ENCODE results near the gene UQCR11.

The UQCR11 gene

DNA sequence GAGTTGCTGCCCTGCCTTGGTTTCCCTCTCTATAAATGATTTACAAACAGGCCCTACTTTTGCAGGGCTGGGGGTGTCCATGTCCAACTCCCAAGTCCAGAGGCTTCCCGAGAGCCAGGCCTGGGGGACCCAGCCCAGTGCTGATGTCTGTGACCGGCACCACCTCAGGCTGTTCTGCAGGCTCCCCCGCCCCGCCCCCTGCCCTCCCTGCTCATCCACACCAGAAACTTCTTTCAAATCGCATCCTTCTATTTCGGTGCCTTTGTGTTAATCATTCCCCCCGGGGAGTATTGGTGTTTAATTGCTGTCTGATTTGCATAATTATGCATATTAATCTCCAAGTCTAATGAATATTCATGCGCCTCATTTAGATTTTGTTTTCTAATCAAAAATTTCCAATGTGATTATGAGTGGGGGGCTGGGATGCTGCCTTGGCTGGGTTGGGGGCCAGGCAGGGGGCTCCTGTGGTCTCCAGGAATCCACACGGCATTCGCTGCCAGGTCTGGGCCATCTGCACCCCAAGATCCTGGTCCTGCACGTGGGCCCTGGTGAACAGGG, 28.1 kb upstream of the UQCR11 start:
- no peaks in the 10 kb centered on the region for H3K27me3 ChIP-seq (replicated peaks; ENCODE audit: insufficient read depth, low read length)
- no peak overlapping the region for H3K4me3 ChIP-seq (ENCODE audit: low read length)
- no peak for DNase-seq
- H3K9ac ChIP-seq (ENCODE audit: low read length), result no peak overlapping the region
- H4K20me1 ChIP-seq (ENCODE audit: insufficient read depth, low read length), result peaks cover 62% of the 10 kb centered on the region
- no peaks in the 10 kb centered on the region for H3K9me3 ChIP-seq (replicated peaks; ENCODE audit: insufficient read depth, low read length)
- no peak overlapping the region for H2AFZ ChIP-seq (ENCODE audit: low read length)
- H3K9me2 ChIP-seq (replicated peaks; ENCODE audit: insufficient read depth, low read length), result no peaks in the 10 kb centered on the region
- peaks cover 94% of the 10 kb centered on the region for H3K79me2 ChIP-seq (ENCODE audit: low read length)
- H3K4me1 ChIP-seq (ENCODE audit: low read length), result no peaks in the 10 kb centered on the region
- TF ChIP-seq EZH2phosphoT487 (IDR thresholded peaks at IDR 0.05; ENCODE audit: low read length), result no peak
- TF ChIP-seq, protein P1, sequence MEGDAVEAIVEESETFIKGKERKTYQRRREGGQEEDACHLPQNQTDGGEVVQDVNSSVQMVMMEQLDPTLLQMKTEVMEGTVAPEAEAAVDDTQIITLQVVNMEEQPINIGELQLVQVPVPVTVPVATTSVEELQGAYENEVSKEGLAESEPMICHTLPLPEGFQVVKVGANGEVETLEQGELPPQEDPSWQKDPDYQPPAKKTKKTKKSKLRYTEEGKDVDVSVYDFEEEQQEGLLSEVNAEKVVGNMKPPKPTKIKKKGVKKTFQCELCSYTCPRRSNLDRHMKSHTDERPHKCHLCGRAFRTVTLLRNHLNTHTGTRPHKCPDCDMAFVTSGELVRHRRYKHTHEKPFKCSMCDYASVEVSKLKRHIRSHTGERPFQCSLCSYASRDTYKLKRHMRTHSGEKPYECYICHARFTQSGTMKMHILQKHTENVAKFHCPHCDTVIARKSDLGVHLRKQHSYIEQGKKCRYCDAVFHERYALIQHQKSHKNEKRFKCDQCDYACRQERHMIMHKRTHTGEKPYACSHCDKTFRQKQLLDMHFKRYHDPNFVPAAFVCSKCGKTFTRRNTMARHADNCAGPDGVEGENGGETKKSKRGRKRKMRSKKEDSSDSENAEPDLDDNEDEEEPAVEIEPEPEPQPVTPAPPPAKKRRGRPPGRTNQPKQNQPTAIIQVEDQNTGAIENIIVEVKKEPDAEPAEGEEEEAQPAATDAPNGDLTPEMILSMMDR (IDR thresholded peaks at IDR 0.05; ENCODE audit: low read length), result no peak
- TF ChIP-seq EZH2 (optimal IDR thresholded peaks at IDR 0.05; ENCODE audit: low read depth, low read length), result no peak
- H3K4me2 ChIP-seq (ENCODE audit: low read depth, low read length), result no peak overlapping the region
- H3F3A ChIP-seq (ENCODE audit: insufficient read depth, low read length), result no peaks in the 10 kb centered on the region
- H3K36me3 ChIP-seq (replicated peaks; ENCODE audit: insufficient read depth, low read length), result peaks cover 21% of the 10 kb centered on the region
- H3K27ac ChIP-seq (ENCODE audit: low read length), result no peak overlapping the region

DNA sequence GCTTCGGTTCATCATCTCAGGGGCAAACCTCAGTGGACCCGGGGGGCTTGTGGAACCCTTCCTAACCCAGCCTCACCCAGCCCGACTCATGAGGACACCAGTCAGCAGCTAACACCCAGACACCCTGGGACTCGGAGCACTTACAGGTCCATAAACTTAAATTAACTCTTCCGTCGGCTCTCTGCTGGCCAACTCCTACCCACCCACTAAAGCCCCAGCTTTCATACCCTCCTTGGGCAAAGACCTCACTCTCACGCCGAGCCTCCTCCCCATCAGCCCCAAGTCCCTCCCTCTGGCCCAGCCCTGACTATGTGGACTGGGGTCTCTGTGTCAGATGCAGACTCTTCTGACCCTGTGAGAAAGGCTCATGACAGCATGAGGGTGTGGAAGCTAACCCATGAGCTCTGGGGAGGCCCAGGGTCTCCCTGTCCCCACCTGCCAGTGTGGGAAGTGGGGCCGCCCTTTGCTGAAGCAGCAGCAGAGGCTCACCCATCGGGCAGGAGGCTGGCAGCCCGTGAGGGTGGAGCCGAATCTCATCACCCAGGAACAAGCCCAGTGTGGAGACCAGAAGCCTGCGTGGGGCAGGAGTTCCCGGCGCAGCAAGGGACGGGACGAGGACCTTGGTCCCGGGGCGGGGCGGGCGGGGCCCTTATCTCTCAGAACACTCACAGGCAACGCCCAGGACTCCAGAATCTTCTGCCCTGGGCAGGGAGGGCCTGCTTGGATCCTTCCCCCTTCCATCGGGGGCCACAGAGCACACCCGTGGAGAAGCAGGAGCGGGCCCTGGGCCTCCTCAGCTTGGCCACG, 27.4 kb upstream of the UQCR11 start:
- no peaks in the 10 kb centered on the region for H3F3A ChIP-seq (ENCODE audit: insufficient read depth, low read length)
- H3K36me3 ChIP-seq (replicated peaks; ENCODE audit: insufficient read depth, low read length), result peaks cover 21% of the 10 kb centered on the region
- H3K9me3 ChIP-seq (replicated peaks; ENCODE audit: insufficient read depth, low read length), result no peaks in the 10 kb centered on the region
- H3K79me2 ChIP-seq (ENCODE audit: low read length), result peaks cover 87% of the 10 kb centered on the region
- TF ChIP-seq EZH2phosphoT487 (IDR thresholded peaks at IDR 0.05; ENCODE audit: low read length) (no peak), EZH2 (optimal IDR thresholded peaks at IDR 0.05; ENCODE audit: low read depth, low read length) (no peak)
- TF ChIP-seq, protein P1 (IDR thresholded peaks at IDR 0.05; ENCODE audit: low read length), result no peak
- H3K9ac ChIP-seq (ENCODE audit: low read length), result no peak overlapping the region
- H4K20me1 ChIP-seq (ENCODE audit: insufficient read depth, low read length), result peaks cover 57% of the 10 kb centered on the region
- DNase-seq, result no peak
- no peak overlapping the region for H3K27ac ChIP-seq (ENCODE audit: low read length)
- H3K4me1 ChIP-seq (ENCODE audit: low read length), result no peaks in the 10 kb centered on the region
- no peaks in the 10 kb centered on the region for H3K9me2 ChIP-seq (replicated peaks; ENCODE audit: insufficient read depth, low read length)
- no peak overlapping the region for H2AFZ ChIP-seq (ENCODE audit: low read length)
- H3K27me3 ChIP-seq (replicated peaks; ENCODE audit: insufficient read depth, low read length), result no peaks in the 10 kb centered on the region
- H3K4me3 ChIP-seq (ENCODE audit: low read length), result no peak overlapping the region
- H3K4me2 ChIP-seq (ENCODE audit: low read depth, low read length), result no peak overlapping the region

DNA sequence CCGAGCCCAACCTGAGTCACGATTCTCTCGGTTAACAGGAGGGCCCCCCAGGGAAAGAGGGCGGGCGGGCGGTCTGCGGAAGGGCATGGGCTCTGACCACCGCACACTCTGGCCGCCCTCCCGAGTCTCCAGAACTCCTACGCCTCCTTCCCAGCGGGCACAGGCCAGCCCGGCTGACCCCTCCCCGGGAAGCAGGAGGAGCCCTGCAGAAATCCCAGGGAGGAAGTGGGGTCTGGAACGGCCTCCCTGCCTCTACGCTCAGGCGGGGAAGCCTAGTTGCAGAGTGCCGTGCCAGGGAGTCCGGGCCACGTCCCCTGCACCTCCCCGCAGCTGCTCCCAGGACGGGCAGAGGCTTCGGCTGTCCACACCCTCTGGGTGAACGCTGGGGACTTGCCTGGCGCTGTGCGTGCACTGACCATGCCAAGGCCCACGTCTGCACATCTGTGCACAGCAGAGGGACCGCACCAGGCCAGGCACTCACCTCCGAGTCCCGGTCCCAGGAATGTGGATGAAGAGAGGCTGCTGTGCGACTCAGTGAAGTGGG, 26.4 kb upstream of the UQCR11 start:
- H3K9me2 ChIP-seq (replicated peaks; ENCODE audit: insufficient read depth, low read length), result no peaks in the 10 kb centered on the region
- H3K4me3 ChIP-seq (ENCODE audit: low read length), result no peak overlapping the region
- H3K36me3 ChIP-seq (replicated peaks; ENCODE audit: insufficient read depth, low read length), result peaks cover 21% of the 10 kb centered on the region
- TF ChIP-seq EZH2phosphoT487 (IDR thresholded peaks at IDR 0.05; ENCODE audit: low read length), result no peak
- TF ChIP-seq EZH2 (optimal IDR thresholded peaks at IDR 0.05; ENCODE audit: low read depth, low read length), result no peak
- TF ChIP-seq, protein P1 (IDR thresholded peaks at IDR 0.05; ENCODE audit: low read length), result no peak
- H4K20me1 ChIP-seq (ENCODE audit: insufficient read depth, low read length), result peaks cover 55% of the 10 kb centered on the region
- H3K27ac ChIP-seq (ENCODE audit: low read length), result no peak overlapping the region
- no peaks in the 10 kb centered on the region for H3F3A ChIP-seq (ENCODE audit: insufficient read depth, low read length)
- H3K9ac ChIP-seq (ENCODE audit: low read length), result no peak overlapping the region
- H3K9me3 ChIP-seq (replicated peaks; ENCODE audit: insufficient read depth, low read length), result no peaks in the 10 kb centered on the region
- no peaks in the 10 kb centered on the region for H3K4me1 ChIP-seq (ENCODE audit: low read length)
- H3K4me2 ChIP-seq (ENCODE audit: low read depth, low read length), result no peak overlapping the region
- no peaks in the 10 kb centered on the region for H3K27me3 ChIP-seq (replicated peaks; ENCODE audit: insufficient read depth, low read length)
- no peak for DNase-seq
- peaks cover 84% of the 10 kb centered on the region for H3K79me2 ChIP-seq (ENCODE audit: low read length)
- no peak overlapping the region for H2AFZ ChIP-seq (ENCODE audit: low read length)

Data from MM.1S (cell line).